COLO668 (cell line): ENCODE measurements around the gene PIH1D2.
"Not testable (repeated sequence)": the region's sequence is repeated elsewhere in the genome, so short reads cannot be mapped to it uniquely, and the experiment has no call there.

Experiments used
- DNase-seq: peaks from one replicate; lab custom pipeline; 2025; ENCODE audit not compliant: unreplicated experiment; lab: John Stamatoyannopoulos, UW

PIH1D2 gene

GRCh38 chr11:112058103-112058502, 15.7 kb downstream of the PIH1D2 start:
- no peak for DNase-seq

DNA sequence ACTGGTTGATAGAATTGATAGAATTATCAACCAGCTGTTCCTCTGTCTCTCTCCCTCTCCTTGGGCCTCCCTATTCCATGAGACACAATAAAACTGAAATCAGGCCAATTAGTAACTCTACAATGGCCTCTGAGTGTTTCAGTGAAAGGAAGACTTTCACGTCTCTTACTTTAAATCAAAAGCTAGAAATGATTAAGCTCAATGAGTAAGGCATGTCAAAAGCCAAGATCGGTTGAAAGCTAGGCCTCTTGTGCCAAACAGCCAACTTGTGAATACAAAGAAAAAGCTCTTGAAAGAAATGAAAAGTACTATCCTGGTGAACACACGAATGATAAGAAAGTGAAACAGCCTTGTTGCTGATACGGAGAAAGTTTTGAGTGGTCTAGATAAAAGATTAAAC, 16.6 kb downstream of the PIH1D2 start:
- DNase-seq, result no peak

- no peak for DNase-seq
These were observed 22.0 kb downstream of the PIH1D2 start for GRCh38 chr11:112051768-112052167.

- no peak for DNase-seq
These were observed 23.1 kb downstream of the PIH1D2 start for GRCh38 chr11:112050721-112051120.

DNA sequence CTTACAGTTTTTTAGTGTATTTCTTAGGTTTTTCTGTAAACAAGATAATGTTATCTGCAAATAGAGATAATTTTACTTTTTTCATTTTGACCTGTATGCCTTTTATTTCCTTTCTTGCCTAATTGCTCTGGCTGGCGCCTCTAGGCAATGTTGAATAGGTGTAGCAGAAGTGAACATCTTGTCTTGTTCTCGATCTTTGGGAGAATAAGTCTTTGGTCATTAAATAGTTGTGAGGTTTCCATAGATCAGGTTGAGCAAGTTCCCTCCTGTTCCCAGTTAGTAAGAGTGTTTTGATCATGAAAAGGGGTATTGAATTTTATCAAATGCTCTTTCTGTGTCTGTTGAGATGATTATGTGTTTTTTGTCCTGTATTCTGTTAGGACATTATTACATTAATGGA, 24.0 kb downstream of the PIH1D2 start:
- no peak for DNase-seq

DNA sequence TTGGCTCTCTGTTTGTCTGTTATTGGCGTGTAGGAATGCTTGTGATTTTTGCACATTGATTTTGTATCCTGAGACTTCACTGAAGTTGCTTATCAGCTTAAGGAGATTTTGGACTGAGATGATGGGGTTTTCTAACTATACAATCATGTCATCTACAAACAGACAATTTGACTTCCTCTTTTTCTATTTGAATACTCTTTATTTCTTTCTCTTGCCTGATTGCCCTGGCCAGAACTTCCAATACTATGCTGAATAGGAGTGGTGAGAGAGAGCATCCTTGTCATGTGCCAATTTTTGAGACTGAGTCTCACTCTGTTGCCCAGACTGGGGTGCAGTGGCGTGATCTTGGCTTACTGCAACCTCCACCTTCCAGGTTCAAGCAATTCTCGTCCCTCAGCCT, 25.6 kb downstream of the PIH1D2 start:
- not testable (repeated sequence) for DNase-seq

GRCh38 chr11:112046647-112047046, 27.2 kb downstream of the PIH1D2 start:
- not testable (repeated sequence) for DNase-seq

DNA sequence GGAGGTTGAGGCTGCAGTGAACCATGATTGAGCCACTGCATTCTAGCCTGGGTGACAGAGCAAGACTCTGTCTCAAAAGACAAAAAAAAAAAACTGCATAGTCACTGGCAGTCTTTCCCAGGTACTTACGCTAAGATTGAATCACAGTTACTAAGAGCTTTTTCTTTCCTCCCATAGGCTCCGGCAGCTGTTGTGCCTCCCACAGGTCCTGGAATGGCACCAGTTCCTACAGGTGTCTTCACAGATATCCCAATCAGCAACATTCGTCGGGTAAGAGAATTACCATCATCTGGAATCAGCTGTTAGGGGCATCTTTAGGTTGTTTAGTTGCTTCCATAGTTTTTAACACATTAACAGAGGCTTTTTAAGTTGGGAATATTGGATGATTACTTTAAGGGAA, 28.9 kb downstream of the PIH1D2 start:
- DNase-seq, result no peak

GRCh38 chr11:112042961-112043304, 30.9 kb downstream of the PIH1D2 start:
- DNase-seq, result no peak

DNA sequence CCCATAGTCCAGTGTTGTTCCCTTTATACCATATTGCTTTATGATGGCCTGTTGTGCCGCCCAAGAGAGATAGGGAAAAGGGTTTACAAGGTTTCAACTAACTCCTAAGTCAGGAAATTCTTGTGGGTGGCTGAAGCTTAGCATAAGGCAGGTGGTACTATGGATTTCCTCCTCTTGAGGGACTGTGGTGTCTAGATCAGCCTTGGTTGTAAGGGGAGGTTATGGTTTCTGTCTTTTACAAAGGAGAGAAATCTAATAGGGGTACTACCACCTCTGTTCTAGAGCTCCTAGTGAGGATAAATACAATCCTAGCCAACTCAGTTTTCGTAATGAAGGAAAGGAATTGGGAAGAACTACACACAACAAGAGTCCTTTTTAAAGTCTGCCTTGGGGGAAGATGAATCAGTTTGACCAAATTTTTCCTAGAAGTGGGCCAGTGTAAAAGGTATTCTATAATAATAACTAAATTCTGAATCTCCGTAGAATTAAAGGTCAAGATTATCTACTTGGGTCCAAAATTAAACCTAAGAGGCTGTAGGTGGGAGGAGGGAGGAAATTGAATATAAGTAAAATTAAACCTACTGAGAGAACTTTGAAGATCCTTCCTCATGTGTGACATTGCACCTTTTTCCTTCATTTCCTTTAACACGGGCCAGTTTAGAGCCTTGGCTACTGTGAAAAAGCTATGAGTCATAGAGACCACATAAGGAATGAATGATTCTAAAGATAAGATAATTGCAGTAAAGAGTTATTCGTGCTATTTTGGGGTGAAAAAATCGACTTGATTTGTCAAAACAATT, 31.5 kb downstream of the PIH1D2 start:
- DNase-seq, result no peak

DNA sequence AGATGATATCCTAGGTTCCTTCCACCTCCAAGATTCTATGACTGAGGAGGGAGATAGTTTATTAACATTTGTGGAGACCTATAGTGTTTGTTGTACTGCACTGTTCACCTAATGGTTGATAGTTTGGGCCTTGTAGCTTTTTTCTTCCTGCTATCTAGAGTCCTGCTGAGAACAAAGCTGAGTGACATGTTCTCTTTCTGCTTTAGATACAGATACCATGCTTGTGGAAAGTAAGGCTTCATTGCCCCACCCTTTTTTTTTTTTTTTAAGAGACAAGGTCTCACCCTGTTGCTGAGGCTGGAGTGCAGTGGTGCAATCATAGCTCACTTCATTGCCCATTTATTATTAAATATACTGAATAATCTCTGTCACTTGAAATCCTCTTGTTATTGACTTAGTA, 36.3 kb downstream of the PIH1D2 start:
- DNase-seq, result no peak

DNA sequence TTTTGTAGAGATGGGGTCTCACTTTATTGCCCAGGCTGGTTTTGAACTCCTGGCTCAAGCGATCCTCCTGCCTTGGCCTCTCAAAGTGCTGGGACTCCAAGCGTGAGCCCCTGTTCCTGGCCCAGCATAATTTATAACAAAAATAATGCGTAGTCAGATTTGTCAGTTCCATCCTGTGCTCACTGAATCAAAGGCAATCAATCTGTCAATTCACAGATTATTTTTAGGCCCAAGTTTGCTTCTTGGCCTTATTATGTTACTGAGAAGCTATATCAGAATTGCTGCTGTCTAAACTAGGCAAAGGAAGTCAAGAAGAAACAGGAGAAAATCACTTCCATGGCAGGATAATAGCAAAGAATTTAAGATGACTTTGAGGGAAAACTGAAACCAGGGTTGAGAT, 39.9 kb downstream of the PIH1D2 start:
- DNase-seq, result no peak

GRCh38 chr11:112029460-112029859, 44.4 kb downstream of the PIH1D2 start:
- DNase-seq, result no peak

DNA sequence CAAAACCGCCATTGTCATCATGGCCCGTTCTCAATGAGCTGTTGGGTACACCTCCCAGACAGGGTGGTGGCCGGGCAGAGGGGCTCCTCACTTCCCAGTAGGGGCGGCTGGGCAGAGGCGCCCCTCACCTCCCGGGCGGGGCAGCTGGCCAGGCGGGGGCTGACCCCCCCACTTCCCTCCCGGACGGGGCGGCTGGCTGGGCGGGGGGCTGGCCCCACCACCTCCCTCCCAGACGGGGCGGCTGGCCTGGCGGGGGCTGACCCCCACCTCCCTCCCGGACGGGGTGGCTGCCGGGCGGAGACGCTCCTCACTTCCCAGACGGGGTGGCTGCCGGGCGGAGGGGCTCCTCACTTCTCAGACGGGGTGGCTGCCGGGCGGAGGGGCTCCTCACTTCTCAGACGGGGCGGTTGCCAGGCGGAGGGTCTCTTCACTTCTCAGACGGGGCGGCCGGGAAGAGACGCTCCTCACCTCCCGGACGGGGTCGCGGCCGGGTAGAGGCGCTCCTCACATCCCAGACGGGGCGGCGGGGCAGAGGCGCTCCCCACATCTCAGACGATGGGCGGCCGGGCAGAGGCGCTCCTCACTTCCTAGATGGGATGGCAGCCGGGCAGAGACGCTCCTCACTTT, 46.9 kb downstream of the PIH1D2 start:
- not testable (repeated sequence) for DNase-seq

DNA sequence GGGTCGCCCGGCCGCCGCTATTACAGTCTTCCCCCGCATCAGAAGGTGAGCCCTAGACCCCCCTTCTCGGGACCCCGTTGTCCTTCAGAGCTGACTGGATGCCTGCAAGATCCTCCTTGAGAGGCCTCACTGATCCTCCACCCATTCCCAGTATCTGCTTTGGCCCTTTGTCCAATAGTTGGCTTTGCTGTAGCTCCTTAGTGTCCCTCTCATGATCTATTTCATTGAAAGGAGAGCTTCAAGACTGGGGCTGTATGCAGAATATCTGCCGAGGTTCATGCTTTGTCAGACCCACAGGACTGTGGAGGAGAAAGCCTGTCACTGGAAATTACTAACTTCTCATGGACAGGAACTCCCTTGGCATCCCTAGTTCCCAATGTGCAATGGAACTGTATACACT, 48.1 kb downstream of the PIH1D2 start:
- DNase-seq, result no peak

GRCh38 chr11:112024773-112025678, 48.8 kb downstream of the PIH1D2 start, which contains the start of gene DLAT:
DLAT (plus strand) TSS chr11:112025408; CDS start chr11:112025473, 65 bp downstream.
- peak; percentile 95 for DNase-seq

- DNase-seq, result no peak
These were observed 49.5 kb downstream of the PIH1D2 start for GRCh38 chr11:112024178-112024772.

DNA sequence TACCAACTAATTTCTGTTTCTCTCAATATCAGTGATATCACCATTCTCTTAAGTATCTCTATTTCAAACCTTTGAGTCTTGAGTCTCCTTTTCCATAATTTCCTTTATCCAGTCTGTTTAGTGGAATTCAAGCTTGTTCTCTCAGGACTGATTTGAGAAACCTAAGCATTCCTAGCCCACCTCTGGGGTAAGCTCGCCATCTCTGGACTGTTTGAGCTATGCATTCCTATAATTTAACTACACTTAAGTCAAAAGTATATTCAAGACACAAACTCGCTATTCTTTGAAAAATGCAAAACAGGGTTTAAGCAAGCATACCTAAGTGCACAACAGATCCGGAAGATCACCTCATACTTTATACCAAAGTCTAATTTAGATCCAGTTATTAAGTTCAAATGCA, 50.7 kb downstream of the PIH1D2 start:
- no peak for DNase-seq

- DNase-seq, result no peak
These were observed 54.8 kb downstream of the PIH1D2 start for GRCh38 chr11:112019066-112019465.
